T-helper 2 cell treated with Interferon-gamma antibody and Interleukin-4, amounts not matched to agents 100 ng/mL and 5 ng/mL, for 36 hours (primary cell): Measurements from ENCODE around the gene C12orf43. TPM values are rescaled to one million over a fixed set of nuclear protein-coding genes. Genes with fewer than 3 reads are reported as not detected.

Experiments used
- intact Hi-C: fragments of 100-400 bp; cut with micrococcal nuclease; formaldehyde crosslinking; loops from one replicate; pipeline ENCODE4 v1.15.1; 2023
- total RNA-seq: library from RNA; stranded (reverse); gene quantifications from 2 replicates; pipeline ENCODE4 v1.2.3, GENCODE V29; 2022

Gene C12orf43
- total RNA-seq, 1 donor from 2014 or later: 26.1 TPM

DNA sequence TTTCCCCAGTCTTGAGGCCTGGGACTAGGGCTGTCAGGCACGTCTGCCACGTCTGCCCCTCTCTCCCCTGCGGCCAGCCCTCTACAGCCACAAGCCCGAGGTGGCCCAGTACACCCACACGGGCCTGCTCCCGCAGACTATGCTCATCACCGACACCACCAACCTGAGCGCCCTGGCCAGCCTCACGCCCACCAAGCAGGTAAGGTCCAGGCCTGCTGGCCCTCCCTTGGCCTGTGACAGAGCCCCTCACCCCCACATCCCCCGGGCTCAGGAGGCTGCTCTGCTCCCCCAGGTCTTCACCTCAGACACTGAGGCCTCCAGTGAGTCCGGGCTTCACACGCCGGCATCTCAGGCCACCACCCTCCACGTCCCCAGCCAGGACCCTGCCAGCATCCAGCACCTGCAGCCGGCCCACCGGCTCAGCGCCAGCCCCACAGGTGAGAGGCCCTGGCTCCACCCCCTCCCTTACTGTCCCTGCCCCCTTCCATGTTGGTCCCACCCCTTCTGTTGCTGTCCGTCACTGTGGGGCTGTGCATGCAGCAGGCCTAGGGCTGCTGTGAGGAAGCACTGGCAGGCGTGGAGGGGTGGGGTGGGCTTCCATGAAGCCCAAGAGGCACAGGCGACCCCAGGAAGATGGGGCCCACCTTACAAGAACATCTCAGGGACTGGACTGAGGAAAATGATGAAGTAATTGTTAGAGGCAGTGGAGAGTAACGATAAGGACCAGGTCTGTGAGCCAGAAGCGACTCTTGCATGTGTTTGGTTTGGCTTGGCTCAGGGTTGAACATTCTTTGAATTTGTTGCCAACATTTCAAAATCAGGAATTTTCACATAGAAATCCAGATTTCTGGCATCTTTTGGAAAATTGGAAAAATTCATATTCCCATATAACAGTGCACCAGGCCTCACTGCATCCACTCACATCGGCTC, 16.8 kb downstream of the C12orf43 start:
- intact Hi-C loops: no loop called here

DNA sequence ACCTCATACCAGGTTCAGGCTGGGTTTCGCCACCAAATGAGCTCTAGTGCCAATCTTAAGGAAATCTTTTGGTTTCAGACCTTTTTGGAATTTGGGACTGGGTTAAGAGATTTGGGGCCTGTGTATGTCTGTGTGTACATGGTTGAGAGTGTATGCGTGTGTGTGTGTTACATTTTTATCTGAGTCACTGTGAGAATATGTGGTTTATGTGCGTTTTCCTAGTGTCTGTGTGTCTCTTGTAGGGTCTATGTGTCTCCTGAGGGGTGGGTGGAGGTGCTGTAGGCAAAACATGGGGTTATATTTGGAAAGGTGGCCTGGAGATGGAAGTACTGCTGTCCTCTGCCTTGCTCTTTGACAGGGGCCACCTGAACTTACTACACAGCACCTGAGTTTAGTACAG, 17.9 kb downstream of the C12orf43 start:
- intact Hi-C loops: no loop called here

DNA sequence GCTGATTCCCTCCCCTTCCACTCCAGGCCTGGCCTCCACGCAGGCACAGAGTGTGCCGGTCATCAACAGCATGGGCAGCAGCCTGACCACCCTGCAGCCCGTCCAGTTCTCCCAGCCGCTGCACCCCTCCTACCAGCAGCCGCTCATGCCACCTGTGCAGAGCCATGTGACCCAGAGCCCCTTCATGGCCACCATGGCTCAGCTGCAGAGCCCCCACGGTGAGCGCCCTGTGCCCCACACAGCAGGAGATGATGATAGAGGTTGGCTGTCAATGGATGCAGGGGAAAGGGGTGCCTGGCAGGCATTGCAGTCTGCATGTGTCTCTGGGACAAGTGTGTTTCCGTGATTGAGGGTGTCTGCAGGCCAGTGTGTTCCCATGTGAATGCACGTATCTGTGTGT, 18.8 kb downstream of the C12orf43 start:
- intact Hi-C loops: no loop called here

DNA sequence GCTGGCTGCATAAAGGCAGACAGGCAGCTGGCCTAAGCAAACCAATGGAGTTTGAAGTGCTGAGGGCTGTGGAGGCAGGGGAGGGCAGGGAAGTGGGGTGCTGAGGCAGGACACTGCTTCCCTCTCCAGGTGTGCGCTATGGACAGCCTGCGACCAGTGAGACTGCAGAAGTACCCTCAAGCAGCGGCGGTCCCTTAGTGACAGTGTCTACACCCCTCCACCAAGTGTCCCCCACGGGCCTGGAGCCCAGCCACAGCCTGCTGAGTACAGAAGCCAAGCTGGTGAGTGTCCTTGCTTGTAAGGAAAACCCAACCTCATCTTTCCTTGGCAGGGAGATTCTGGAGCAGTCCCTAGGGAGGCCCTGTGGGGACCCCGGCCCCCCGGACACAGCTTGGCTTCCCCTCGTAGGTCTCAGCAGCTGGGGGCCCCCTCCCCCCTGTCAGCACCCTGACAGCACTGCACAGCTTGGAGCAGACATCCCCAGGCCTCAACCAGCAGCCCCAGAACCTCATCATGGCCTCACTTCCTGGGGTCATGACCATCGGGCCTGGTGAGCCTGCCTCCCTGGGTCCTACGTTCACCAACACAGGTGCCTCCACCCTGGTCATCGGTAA, 20.0 kb downstream of the C12orf43 start:
- intact Hi-C loops: no loop called here

DNA sequence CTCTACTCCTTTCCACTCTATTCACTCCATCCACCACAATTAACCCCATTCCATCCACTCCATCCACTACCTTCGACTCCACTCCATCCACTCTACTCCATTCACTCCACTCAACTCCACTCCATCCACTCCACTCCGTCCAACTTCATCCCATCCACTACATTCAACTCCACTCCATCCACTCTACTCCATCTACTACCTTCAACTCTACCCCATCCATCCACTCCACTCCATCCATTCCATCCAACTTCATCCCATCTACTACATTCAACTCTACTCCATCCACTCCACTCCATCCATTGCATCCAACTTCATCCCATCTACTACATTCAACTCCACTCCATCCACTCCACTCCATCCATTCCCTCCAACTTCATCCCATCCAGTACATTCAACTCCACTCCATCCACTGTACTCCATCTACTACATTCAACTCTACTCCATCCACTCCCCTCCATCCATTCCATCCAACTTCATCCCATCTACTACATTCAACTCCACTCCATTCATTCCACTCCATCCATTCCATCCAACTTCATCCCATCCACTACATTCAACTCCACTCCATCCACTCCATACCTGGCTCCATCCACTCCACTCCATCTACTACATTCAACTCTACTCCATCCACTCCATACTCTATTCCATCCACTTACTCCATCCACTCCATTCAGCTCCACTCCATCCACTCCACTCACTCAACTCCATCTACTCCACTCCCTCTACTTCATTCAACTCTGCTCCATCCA, 21.5 kb downstream of the C12orf43 start:
- intact Hi-C loops: no loop called here

DNA sequence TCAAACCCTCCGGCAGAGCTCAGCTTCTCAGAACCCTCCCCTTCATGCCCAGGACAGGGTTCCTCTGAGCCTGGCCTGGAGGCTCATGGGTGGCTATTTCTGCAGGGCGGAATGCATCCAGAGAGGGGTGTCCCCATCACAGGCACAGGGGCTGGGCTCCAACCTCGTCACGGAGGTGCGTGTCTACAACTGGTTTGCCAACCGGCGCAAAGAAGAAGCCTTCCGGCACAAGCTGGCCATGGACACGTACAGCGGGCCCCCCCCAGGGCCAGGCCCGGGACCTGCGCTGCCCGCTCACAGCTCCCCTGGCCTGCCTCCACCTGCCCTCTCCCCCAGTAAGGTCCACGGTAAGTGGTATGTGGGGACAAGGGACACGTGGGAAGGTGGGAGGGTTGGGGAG, 22.2 kb downstream of the C12orf43 start:
- intact Hi-C loops: no loop called here

DNA sequence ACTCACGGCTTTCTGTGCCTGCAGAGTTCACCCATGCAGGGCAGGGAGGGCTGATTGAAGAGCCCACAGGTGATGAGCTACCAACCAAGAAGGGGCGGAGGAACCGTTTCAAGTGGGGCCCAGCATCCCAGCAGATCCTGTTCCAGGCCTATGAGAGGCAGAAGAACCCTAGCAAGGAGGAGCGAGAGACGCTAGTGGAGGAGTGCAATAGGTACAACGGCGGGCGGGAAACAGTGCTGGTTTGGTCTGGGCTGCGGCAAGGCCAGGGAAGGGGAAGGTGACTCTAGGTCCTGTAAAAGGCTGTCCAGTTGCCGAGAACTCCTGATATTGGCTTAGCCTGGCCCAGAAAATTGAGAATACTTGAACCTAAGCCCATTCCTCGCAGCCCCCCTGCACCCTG, 22.8 kb downstream of the C12orf43 start:
- intact Hi-C loops: no loop called here

DNA sequence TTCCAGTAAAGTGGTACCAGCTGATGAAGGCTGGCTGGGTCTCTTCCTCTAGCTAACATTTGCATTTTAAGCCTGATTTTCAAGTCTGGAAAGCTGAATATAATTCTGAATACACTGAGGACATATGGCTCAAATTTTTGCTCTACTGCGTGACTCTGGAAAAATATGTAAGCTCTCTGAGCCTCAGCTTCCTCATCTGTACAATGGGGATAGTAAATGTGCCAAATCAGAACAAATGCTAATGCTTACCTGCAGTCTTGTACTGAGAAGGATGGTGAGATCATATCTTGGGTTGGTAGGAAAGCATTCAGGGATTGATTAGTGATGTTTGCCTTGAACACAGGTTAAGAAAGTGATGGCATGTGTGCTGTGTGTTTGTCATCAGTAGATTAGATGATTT, 23.3 kb downstream of the C12orf43 start:
- intact Hi-C loops: no loop called here

DNA sequence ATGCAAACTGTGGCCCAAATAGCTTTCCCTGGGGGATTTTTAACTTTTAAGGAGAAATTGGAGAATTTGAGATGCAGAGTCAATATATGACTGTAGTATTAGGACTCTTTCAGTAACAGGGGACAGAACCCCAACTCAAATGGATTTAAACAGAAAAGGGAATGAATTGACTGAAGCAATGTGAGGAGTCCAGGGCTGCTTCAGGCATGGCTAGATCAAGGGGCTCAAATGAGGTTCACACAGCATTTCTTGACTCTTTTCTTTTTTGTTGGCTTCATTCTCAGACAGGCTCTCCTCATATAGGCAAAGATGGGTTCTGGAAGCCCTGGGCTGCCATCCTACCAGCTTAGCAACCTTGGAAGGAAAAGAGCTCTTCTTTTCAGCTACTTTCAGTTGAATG, 24.3 kb downstream of the C12orf43 start:
- intact Hi-C loops: no loop called here

DNA sequence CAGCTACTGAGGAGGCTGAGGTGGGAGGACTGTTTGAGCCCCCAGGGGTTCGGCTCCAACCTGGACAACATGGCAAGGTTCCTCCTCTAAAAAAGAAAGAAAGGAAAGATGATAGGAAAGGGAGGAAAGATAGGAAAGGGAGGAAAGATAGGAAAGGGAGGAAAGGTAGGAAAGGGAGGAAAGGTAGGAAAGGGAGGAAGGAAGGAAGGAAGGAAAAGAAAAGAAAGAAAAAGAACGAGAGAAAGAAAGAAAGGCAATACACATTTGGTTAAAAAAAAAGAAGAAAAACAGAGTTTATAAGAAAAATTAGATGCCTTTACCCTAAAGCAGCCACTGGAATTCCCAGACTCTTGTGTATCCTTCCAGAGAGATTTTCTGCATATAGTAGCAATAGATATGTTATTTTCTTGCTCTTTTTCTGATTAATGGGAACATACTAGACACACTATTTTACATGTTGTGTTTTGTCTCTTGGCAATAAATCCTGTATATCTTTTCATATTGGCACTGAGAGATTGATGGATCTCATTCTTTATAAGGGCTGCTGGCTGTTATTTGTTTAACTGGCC, 25.7 kb downstream of the C12orf43 start:
- intact Hi-C loops: no loop called here

DNA sequence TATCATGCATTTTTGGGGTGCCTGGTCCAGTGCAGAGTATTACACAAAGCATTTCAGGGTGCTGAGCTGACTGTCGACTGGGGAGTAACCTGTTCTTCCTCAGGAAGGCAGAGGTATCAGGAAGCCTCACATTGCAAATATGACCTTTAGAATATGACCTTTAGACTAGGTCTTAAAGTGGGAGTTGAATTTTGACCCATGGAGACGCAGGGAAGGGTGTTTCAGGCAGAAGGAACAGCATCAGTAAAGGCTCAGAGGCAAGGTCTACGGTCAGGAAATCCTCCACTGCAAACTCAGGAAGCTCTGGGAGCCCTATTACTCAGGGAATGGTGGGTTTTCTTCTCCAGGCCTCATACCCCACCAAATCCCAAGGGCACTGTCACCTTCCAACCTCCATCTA, 26.6 kb downstream of the C12orf43 start:
- intact Hi-C loops: no loop called here

DNA sequence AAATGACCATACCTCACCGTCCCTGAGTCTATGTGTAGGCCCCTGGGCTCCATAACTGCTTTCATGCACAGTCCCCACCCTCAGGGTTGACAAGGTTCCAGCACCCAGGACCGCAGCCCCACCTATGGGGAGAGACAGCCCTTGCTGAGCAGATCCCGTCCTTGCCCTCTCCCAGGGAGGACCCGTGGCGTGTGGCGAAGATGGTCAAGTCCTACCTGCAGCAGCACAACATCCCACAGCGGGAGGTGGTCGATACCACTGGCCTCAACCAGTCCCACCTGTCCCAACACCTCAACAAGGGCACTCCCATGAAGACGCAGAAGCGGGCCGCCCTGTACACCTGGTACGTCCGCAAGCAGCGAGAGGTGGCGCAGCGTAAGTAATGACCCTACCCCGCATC, 27.6 kb downstream of the C12orf43 start:
- intact Hi-C loops: no loop called here

DNA sequence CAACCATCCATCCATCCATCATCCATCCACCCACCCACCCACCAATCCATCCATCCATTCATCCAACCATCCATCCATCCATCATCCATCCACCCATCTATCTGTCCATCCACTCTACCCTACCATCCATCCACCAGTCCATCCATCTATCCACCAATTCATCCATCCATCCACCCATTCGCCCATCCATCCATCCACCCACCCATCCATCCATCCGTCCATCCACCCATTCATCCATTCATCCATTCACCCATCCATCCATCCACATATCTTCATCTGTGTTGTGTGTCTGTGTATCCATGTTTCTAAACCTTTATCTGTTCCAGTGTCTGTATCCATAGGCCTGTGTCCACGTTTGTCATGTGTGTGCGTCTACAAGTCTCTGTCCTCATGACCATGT, 28.1 kb downstream of the C12orf43 start:
- intact Hi-C loops: no loop called here

DNA sequence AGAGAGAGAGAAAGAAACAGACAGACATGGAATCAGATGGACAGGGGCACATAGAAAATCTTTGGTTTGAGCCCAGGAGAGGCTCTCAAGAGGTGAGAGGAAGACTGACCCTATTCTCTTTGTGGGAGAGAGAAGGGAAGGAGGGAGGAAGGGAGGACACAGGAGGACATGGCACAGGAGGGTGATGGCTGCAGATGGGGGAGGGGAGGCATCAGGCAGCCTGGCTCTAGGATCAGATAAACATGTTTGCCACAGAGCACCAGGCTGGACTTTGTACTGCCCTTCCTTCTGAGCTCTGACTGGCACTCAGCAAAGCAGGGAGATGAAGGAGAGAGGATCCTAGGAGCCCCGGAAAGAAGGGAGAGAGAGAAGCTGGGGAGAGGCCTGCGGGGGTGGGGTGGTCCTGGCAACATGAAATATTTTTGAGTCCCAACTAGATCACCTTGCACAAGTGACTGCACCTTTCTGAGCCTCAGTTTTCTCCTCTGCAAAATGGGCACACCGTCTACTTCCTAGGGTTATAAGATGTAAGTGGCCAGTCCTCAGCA, 31.9 kb downstream of the C12orf43 start:
- intact Hi-C loops: no loop called here

DNA sequence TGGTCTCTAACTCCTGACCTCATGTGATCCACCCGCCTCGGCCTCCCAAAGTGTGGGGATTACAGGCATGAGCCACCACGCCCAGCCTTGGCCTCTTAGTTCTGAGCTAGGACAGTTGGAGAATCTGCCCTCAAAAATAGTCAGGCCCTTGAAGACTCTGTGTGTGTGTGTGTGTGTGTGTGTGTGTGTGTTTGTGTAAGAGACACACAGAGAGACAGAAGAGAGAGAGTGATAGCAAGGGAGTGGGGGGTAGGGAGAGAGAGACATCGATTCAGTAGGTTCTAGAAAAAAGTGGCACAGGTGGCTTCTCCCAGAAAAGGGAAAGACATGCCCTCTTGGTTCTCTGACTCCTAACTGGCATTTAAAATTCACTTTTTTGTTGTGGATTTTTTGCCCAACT, 32.5 kb downstream of the C12orf43 start:
- intact Hi-C loops: no loop called here

DNA sequence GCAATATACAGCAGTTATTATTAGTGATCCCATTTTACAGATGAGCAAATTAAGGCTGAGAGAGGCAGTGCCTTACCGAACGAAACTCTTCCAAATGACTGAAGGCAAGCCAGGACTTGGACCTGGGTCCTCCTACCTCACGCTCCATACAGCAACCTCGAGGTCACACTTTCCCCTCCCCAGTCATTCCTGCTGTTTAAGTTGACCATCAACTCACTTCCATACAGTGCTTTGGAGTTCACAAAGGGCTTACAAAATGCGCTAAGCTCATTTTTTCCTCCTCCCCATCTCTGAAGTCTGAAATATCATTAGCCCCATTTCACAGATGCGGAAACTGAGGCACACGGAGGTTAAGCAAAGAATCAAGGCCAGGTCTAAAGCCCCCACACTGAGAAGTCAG, 33.6 kb downstream of the C12orf43 start:
- intact Hi-C loops: no loop called here

DNA sequence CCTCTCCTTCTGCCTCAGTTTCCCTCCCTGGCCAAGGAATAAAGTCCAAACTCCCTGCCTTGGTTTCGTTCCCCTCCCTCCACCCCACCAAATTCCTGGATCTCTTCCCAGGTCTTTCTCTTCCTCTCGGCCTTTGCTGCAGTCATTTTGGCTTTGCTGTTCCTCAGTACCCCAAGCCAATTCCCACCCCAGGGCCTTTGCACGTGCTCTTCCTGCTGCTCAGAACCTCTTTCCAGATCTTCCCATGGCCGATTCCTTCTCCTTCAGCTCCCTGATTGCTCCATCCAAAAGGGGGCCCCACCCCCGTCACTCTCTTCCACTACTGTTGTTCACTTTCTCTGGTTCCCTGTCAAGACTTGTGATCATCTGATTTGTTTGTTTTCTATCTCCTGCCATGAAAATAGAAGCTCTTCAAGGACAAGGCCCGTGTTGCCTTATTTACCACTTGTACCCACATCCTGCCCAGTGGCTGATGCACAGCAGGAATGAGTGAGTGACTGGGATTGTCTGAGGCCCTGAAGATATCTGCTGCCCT, 34.8 kb downstream of the C12orf43 start:
- intact Hi-C loops: no loop called here

DNA sequence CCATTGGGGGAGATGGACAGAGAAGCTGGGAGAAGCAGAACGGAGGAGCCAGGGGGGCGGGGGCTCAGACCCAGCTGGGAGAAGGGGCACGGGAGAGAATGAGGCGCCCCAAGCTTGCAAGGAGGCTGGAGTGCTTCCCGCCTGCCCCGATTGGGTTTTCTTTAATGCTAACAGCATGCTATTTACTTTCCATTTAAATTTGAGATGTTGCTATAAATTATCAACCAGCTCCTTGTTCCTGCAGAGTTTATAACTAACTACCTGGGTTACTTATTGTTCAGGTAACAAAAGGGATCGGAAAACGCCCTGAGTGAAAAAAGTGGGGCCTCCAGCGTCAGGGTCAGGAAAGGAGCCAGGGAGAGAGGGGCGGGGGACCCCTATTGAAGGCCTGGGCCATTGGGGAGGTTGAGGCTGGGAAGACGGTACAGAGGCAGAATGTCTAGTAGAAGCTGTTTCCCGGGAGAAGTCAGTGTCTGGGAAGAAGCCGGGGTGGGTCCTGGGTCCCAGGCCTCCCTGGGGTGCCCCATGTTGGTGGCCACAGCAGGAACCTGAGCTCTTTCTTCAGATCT, 35.4 kb downstream of the C12orf43 start:
- intact Hi-C loops: no loop called here

DNA sequence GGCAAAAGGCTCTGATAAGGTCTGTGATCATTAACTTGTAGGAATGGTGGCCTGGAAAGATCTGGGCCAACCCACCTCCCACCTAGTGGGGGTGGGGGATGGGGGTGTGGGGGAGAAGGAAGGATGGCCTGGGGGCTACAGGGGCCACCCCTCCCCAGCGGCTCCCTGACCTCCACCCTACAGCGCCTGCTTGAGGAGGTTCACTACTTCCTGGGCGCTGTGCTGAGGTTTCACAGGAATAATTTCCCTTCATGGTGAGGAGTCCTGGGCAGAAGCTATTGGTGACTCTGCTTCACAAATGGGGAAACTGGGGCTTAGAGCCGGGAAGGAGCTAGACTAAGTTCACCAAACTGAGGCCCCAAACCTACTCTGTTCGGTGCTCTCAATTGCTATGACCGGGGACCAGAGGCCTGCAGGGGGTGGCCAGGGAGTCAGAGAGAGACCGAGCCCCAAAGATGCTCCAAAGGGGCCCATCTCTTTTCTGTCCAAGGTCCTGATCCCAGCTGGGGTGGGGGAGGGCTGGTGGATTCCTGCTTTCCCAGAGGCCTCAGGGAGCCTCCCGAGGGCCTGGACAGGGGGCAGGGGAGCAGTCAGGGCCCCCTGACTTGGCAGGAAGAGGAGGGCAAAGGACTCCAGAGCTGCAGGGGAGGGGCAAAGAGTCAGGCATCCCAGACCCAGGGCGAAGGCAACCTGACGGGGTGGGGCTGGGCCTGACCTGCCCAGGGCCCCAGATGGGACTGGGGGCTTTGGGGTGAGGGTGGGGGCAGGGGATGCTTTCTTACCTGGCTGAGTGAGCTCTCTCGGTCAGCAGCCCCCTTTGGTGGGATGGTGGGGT, 36.2 kb downstream of the C12orf43 start:
- intact Hi-C loops: no loop called here

DNA sequence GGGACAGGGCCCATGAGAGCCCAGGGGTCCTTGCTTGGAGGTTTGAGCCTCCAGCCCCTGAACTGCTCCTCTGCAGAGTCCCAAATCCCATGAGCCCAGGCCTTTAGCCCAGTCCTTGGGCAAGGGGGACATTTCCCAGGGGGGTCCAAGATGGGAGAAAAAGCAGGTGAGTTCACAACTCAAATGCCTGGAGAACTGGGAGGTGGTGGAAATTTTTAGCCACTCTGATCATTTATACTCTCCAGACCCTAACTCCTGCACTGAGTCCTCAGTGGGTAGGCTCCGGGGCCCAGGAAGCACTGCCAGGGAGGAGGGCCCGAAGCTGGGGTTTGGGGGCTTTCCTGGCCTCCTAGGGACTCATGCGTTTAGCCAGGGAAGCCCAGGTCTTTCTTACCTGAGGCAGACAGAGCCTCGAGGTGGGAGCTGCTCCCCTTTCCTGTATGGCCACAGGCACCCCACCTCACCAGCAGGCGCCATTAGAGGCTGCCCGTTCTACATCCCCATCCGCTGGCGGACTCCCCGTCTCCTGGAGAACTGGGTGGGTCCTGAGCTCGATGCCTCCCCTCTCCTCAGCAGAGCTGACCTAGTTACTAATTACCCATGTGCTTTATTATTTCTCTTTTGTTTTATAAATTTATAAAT, 36.9 kb downstream of the C12orf43 start:
- intact Hi-C loops: no loop called here
